GM19468 (cell line): Measurements from ENCODE around the gene SNAI1.
"Not testable (repeated sequence)": the region's sequence is repeated elsewhere in the genome, so short reads cannot be mapped to it uniquely, and the experiment has no call there.

ENCODE experiments used
- ATAC-seq: cut with Tn5 transposase; IDR thresholded peaks from one replicate; pipeline ENCODE4 v1.9.1; 2021; ENCODE audit warnings: mild to moderate bottlenecking, moderate library complexity, moderate number of reproducible peaks; ENCODE audit not compliant: unreplicated experiment; ENCODE audit errors: extremely low read depth

SNAI1 gene

DNA sequence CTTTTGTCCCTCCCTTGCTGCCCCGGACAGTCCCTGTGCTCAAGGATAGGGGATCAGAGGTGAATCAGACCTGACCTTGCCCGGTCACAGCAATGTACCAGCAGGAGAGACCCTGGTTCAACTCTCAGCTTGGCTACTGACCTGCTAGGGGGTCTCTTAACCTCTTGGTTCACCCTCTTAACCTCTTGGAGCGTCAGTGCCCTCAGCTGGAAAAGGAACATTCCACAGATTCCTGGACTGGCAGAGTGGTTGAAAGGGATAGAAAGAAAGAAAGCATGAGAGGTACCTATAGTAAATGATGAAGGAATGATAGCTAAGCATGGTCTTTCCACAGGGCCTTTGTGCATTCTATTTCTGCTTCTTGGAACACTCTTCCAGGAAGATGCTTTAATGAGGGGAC, 25.2 kb downstream of the SNAI1 start:
- ATAC-seq, result no peak

DNA sequence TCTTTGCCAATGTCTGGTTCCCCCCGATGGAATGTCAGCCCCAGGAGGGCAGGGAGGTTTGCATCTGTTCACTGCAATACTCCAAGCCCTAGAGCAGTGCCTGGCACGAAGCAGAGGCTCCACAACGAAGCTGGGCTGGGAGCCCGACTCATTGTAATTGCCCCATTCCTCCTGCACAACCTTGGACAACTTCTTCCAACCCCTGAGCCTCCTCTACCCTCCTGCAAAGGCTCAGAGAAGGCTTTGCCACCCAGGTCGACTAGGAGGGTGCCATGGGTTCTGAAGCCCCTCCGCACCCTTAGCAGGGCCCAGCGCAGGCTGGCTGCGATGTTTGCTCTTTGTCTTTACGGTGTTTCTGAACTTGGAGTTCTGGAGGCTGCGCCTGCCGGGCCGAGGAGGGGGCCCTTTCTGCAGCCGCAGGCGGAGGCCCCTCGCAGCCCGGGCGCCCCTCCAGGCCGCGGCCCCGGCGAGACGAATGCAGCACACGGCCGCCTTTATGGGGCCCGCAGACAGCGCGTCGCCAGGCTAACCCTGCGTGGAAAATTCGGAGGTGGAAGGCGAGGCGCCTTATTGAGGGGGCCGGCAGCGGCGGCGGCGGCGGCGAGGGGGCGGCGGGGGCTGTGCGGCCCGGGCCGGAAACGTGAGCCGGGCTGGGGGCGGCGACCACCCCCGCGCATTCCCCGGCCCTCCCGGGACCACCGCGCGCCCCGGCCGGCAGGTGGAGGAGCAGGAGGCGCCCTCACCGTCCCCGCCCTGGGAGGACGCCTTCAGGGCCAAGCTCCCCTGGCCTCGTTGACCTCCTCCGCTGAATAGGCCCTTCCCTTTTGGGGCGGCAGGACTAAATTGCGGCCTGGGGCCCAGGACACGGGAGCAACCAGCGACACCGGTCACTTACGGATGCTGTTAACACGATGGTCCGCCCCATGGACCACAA, 27.0 kb downstream of the SNAI1 start:
- no peak for ATAC-seq

DNA sequence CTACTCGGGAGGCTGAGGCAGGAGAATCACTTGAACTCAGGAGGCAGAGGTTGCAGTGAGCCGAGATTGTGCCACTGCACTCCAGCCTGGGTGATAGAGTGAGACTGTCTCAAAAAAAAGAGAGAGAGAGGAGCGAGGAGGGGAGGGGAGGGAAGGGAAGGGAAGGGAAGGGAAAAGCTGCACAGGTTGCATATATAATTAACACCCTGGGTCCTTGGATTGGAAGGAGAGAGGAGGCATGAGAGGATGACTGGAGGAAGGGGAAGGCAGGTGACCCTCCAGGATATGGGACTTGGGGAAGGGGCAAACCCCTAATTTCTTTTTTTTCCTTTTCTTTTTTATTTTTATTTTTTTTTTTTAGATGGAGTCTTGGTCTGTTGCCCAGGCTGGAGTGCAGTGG, 28.8 kb downstream of the SNAI1 start:
- not testable (repeated sequence) for ATAC-seq

DNA sequence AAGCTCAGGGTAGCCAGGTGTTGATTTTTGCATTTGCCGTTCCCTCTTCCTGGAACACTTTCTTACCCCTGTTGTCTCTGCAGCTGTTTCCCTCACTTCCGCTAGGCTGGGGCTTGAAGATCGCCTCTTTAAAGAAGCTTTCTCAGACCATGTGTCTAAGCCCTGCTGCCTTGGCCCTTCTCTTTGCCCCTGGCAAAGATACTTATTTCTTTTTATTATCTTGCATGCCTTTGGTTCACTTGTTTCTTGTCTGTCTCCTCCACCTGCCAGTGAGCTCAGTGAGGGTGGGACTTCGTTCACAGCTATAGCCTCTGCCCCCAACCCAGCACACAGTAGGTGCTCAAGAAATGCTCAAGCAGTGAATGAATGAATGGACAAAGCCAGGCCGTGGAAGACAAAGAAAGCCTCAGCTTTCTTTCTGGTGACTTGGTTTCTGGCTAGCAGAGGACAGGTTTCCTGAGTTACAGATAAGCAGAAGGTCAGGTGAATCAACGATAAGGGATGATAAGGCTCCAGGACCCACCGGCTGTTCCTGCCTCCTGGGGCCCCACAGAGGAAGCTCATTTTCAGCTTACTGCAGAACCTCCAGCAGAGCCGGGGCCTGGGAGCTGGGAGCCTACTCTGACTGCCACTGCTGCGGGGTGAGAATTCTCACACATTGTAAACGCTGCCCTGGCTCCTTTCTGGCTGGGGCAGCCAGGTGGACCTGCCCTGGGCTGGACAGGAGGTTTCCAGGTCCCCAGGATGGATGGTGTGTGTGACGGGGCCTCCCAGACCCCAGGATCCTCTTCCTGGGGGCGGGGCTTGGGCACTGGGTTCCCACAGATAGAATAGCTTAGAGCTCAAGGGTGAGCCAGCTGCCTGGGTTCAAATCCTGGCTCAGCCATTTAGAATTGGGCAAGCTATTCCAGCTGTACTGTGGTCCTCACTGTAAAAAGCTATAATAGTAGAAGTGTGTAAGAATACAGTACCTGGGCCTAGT, 29.8 kb downstream of the SNAI1 start:
- no peak for ATAC-seq

DNA sequence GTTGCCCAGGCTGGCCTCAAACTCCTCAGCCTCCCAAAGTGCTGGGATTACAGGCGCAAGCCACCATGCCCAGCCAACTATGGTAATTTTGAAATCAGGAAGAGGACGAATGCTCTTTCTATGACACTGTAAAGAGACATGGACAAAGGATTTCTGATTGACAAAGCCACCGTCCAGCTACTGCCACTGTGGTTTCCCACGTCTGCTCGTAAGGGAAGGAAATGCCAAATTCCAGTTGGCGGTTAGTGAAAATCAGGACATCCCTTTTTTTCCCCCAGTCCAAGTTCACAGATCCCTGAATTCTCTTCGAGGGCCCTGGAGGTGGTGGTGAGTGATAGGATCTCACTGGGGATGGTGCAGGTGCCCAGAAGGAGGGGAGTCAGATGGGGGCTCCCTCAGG, 31.2 kb downstream of the SNAI1 start:
- ATAC-seq, result no peak

DNA sequence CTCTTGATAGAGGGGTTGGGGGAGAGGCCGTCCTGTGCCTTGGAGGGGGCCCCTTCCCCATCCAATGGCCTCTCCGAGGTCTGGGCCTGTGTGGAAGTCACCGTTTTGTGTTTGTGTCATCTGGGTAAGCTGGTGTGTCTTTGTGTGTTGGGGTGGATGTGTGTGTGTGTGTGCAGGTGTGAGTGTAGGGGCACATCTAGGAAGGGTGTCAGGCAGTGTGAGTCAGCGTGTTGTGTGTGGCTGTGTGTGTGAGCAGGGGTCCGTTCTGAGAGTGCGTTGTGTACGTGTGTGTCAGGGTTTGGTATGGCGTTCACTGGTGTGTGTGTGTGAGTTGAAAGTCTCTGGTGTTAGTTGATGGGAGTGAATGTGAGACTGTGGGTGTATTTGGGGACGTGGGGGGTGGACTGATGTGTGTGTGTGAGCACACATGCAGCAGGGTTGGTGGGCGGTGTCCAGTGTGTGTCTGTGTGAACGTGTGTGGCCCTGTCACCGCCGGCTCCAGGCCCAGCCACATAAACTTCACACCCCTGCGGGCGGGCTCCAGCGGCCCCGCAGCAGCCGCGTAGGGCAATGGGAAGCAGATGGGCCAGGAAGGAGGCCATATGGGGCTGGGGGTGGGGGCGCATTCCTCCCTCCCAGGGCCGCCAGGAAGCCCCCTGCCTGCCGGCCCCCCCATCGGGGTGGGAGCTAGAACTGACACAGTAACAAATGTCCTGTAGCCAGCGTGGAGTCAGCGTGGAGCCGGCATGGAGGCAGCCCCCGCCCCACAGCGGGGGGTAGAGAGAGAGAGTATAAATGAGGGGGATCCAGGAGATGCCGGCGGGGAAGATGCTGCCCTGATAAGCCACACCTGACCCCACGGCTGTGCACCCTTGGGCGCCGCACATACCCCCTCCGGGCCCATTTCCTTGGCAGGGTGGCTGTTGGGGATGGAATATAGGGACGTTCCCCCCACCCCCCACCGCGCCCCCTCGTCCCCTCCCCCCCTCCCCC, 32.1 kb downstream of the SNAI1 start:
- no peak for ATAC-seq

DNA sequence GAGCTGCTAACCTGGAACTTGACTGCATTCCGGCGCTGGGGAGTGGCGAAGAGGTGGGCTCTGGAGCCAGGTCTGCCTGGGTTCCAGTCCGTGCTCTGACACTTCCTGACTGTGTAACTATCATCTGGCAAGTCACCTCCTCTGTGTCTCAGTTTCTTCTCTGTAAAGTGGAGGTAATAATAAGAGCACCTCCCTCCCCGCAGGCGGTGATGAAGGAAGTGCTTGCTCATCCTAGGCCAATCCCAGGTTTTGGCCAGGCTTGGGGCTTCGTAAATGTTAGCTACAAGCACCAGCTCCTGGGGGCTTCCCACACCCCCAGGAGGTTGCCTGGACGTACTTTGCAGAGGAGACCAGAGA, 32.8 kb downstream of the SNAI1 start:
- no peak for ATAC-seq

GRCh38 chr20:50015993-50016770, 33.4 kb downstream of the SNAI1 start:
- no peak for ATAC-seq

GRCh38 chr20:50017160-50017559, 34.4 kb downstream of the SNAI1 start:
- no peak for ATAC-seq

GRCh38 chr20:50017576-50018248, 34.9 kb downstream of the SNAI1 start:
- ATAC-seq, result no peak

- no peak for ATAC-seq
Observed at GRCh38 chr20:50019466-50020256, 36.9 kb downstream of the SNAI1 start.

DNA sequence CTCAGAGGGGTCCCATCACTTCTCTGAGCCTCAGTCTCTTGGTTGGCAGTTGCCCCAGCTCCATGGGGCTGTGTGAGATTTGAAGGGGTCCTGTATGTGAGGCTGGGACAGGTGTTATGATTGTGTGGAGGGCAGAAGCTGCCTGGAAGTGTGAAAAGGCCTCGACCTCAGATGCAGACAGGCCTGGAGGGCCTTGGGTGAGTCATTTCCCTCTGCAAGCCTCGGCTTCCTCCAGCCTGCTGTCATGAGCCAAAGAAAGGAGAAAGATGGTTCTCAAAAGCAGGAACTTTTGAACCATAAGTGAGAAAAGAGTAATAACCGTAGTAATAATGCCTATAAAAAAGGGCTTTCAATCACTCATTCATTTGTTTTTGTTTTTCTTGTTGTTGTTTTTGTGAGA, 37.5 kb downstream of the SNAI1 start:
- ATAC-seq, result no peak

GRCh38 chr20:50022676-50023075, 39.9 kb downstream of the SNAI1 start:
- ATAC-seq, result no peak

DNA sequence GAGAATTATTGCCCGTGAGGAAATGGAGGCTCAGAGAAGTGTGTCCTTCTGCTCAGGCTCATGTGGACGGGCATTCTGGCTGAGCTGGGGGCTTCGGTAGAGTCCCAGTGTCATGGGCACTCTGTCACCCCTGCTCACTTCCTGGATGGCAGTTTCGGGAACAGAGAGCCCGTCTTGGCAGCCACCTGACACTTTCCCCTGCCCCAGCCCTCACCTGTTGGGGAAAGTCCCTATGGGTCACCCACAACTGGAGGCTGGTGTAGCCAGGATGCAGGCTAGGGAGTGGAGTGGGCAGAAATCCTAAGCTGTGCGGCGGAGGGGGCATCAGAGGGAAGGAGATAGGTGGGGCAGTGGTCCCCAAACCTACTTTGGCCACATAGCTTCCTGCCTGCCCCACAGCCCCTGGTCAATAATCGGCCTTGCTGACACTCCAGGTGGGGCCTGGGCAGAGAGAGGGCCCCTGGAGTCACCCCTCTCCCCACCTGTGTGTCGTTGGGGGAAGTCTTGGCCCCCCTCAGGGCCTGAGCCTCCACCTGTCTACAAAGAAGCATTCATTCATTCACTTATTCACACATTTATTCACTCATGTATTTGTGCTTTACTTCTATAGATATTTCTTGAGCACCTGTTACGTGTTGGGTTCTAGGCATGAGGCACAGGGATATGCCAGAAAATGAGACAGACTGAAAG, 40.5 kb downstream of the SNAI1 start:
- no peak for ATAC-seq

- ATAC-seq, result no peak
Observed at GRCh38 chr20:50026746-50027575, 44.2 kb downstream of the SNAI1 start.

DNA sequence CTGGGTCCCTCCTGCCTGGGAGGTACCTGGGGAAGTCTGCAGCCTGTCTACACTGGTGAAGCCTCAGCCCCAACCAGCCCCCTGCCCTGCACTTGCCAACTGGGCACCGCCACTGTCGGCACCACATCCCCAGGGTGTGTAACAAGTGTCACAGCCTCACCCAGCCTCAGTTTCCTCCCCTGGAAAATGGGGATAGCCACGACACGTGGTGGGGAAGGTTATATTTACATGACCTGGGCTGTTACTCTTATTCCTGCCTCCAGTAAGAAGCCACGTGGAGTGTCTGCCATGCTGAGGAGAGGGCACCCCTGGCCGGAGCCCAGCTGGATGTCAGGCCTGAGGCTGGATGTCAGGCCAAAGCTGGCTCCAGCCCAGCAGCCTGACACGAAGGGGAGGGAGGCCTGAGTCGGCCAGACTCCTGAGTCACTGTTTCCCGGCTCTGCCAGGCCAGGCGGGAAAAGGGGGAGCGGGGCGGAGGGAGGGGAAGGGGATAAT, 44.9 kb downstream of the SNAI1 start:
- no peak for ATAC-seq
